PFSK-1 (cell line): ENCODE measurements around the gene LAMC3.

Source experiments
- POLR2AphosphoS5 ChIP-seq: IDR thresholded peaks from 2 replicates; pipeline ENCODE4 v1.6.1; 2012; ENCODE audit warnings: low read depth, mild to moderate bottlenecking, control low read depth, low read length, moderate library complexity
- REST ChIP-seq, 2 experiments: IDR thresholded peaks; 2 replicates each; pipeline versions ENCODE4 v1.6.1 to v1.8.0; 2011 to 2012; ENCODE audit warnings: low read depth in 2 of 2, low read length in 2 of 2, control low read depth in 1 of 2, inconsistent platforms in 1 of 2, mild to moderate bottlenecking in 1 of 2, moderate library complexity in 1 of 2; ENCODE audit not compliant: insufficient read depth in 1 of 2
- SIN3A ChIP-seq: IDR thresholded peaks from 2 replicates; pipeline ENCODE4 v1.6.1; 2012; ENCODE audit warnings: mild to moderate bottlenecking, low read length, moderate library complexity, borderline replicate concordance; ENCODE audit not compliant: insufficient read depth

GRCh38 chr9:130994135-130995085 lies 14.6 kb upstream of the LAMC3 start:
- TF ChIP-seq POLR2AphosphoS5: no peak
- TF ChIP-seq REST (IDR thresholded peaks at IDR 0.05; ENCODE audit: insufficient read depth in 1 of 2, low read depth in 2 of 2, low read length in 2 of 2): no peak
- no peak for TF ChIP-seq SIN3A
